SK-N-SH (cell line): ENCODE measurements around the gene ANO9. TPM values are rescaled to one million over a fixed set of nuclear protein-coding genes. Genes with fewer than 3 reads are reported as not detected.
"Not testable (repeated sequence)": the region's sequence is repeated elsewhere in the genome, so short reads cannot be mapped to it uniquely, and the experiment has no call there.

Source experiments
- CTCF ChIA-PET: fragments of 300-600, 350-600 bp; formaldehyde crosslinking; extraction: SDS; loops from one replicate; lab custom pipeline; 2021; lab: Yijun Ruan, JAX
- POLR2A ChIA-PET: fragments of 350-600 bp; sonication (Branson Sonifier 250); formaldehyde crosslinking; extraction: SDS; loops from one replicate; lab custom pipeline; 2020; ENCODE audit warnings: antibody characterized with exemption, inconsistent platforms; lab: Yijun Ruan, JAX
- DNase-seq: peaks from one replicate; pipeline ENCODE4 v3.0.0; 2012
- H2AFZ ChIP-seq: fragments of 200-600 bp; sonication (generic); 2 replicates; pipeline ENCODE4 v1.8.1; 2016; ENCODE audit warnings: antibody characterized with exemption, mild to moderate bottlenecking, low read depth
- H3F3A ChIP-seq: fragments of 200-600 bp; sonication (generic); replicated peaks from 2 replicates; pipeline ENCODE3; 2016; ENCODE audit warnings: antibody characterized with exemption, mild to moderate bottlenecking; ENCODE audit not compliant: insufficient read depth
- H3K27ac ChIP-seq, 2 experiments: fragments of 200-500 bp in 1 of 2; fragments of 200-600 bp in 1 of 2; sonication (Bioruptor generic) in 1 of 2; sonication (generic), shearing (Covaris generic) in 1 of 2; 2 replicates each; pipeline versions ENCODE4 v1.5.1 to v1.6.1; 2014 to 2016; ENCODE audit warnings: low read depth in 2 of 2, inconsistent platforms in 1 of 2, low read length in 1 of 2, mild to moderate bottlenecking in 1 of 2, mixed read lengths in 1 of 2
- H3K27me3 ChIP-seq: fragments of 200-600 bp; sonication (generic), shearing (Covaris generic); 2 replicates; pipeline ENCODE4 v1.6.1; 2016; ENCODE audit warnings: mixed run types; ENCODE audit not compliant: insufficient read depth
- H3K36me3 ChIP-seq, 2 experiments: fragments of 200-500 bp in 1 of 2; fragments of 200-600 bp in 1 of 2; sonication (Bioruptor generic) in 1 of 2; sonication (generic) in 1 of 2; replicated peaks in 1 of 2; 2 replicates each; pipeline versions ENCODE3 to v1.5.1; 2014 to 2016; ENCODE audit warnings: low read length in 1 of 2, mild to moderate bottlenecking in 1 of 2; ENCODE audit not compliant: insufficient read depth in 2 of 2, control insufficient read depth in 1 of 2
- H3K4me1 ChIP-seq, 2 experiments: fragments of 200-500 bp in 1 of 2; fragments of 200-600 bp in 1 of 2; sonication (Bioruptor generic) in 1 of 2; sonication (generic), shearing (Covaris generic) in 1 of 2; 2 replicates each; pipeline versions ENCODE4 v1.5.1 to v1.6.1; 2014 to 2016; ENCODE audit warnings: low read depth in 1 of 2, low read length in 1 of 2, mixed run types in 1 of 2; ENCODE audit not compliant: insufficient read depth in 2 of 2, control insufficient read depth in 1 of 2
- H3K4me2 ChIP-seq: fragments of 200-600 bp; sonication (generic), shearing (Covaris generic); 2 replicates; pipeline ENCODE4 v1.6.1; 2017; ENCODE audit warnings: mixed run types
- H3K4me3 ChIP-seq, 2 experiments: fragments of 200-500 bp in 1 of 2; fragments of 200-600 bp in 1 of 2; sonication (Bioruptor generic) in 1 of 2; sonication (generic), shearing (Covaris generic) in 1 of 2; 2 replicates each; pipeline versions ENCODE4 v1.5.1 to v1.8.1; 2014 to 2016; ENCODE audit warnings: low read depth in 2 of 2, inconsistent platforms in 1 of 2, low read length in 1 of 2, mild to moderate bottlenecking in 1 of 2, mixed read lengths in 1 of 2, moderate library complexity in 1 of 2
- H3K79me2 ChIP-seq: fragments of 200-600 bp; sonication (generic); 2 replicates; pipeline ENCODE4 v1.8.1; 2017; ENCODE audit warnings: mild to moderate bottlenecking; ENCODE audit not compliant: insufficient read depth
- H3K9ac ChIP-seq: fragments of 200-600 bp; sonication (generic); 2 replicates; pipeline ENCODE4 v1.6.1; 2017; ENCODE audit warnings: mixed run types
- H3K9me2 ChIP-seq: fragments of 200-600 bp; sonication (generic); 2 replicates; pipeline ENCODE4 v1.6.1; 2017; ENCODE audit warnings: mixed run types
- H3K9me3 ChIP-seq: fragments of 200-600 bp; sonication (generic); 2 replicates; pipeline ENCODE4 v1.6.1; 2017; ENCODE audit warnings: mixed run types, mild to moderate bottlenecking, moderate library complexity
- H4K20me1 ChIP-seq: fragments of 200-600 bp; sonication (generic); 2 replicates; pipeline ENCODE4 v1.6.1; 2017; ENCODE audit warnings: mild to moderate bottlenecking, mixed run types; ENCODE audit not compliant: insufficient read depth
- CTCF ChIP-seq: fragments of 200-600 bp; sonication (generic); IDR thresholded peaks from 2 replicates; pipeline ENCODE4 v1.6.1; 2017; ENCODE audit warnings: antibody characterized with exemption, mild to moderate bottlenecking, moderate library complexity
- JUND ChIP-seq: IDR thresholded peaks from 2 replicates; pipeline ENCODE4 v1.4.0; 2012
- MAX ChIP-seq: IDR thresholded peaks from 2 replicates; pipeline ENCODE4 v1.4.0; 2012; ENCODE audit warnings: low read depth
- PBX3 ChIP-seq: IDR thresholded peaks from 2 replicates; pipeline ENCODE4; 2012
- RAD21 ChIP-seq: IDR thresholded peaks from 2 replicates; pipeline ENCODE4 v1.6.1; 2012; ENCODE audit warnings: mild to moderate bottlenecking, low read length
- SIN3A ChIP-seq: IDR thresholded peaks from 2 replicates; pipeline ENCODE4 v1.6.1; 2012; ENCODE audit warnings: low read depth, mild to moderate bottlenecking, low read length, moderate library complexity, borderline replicate concordance
- SMC3 ChIP-seq: IDR thresholded peaks from 2 replicates; pipeline ENCODE4 v1.6.1; 2012; ENCODE audit warnings: low read depth, low read length, improper control_type of control experiment
- TAF1 ChIP-seq: IDR thresholded peaks from 2 replicates; pipeline ENCODE4 v1.6.1; 2012; ENCODE audit warnings: low read depth, mild to moderate bottlenecking, low read length, moderate library complexity, borderline replicate concordance
- TEAD4 ChIP-seq: IDR thresholded peaks from 2 replicates; pipeline ENCODE4 v1.4.0; 2012; ENCODE audit warnings: mild to moderate bottlenecking, borderline replicate concordance; ENCODE audit not compliant: insufficient read depth
- USF1 ChIP-seq: IDR thresholded peaks from 2 replicates; pipeline ENCODE4 v1.4.0; 2012; ENCODE audit warnings: low read depth, borderline replicate concordance
- ZBTB33 ChIP-seq: IDR thresholded peaks from 2 replicates; pipeline ENCODE4 v1.4.0; 2012; ENCODE audit warnings: low read depth, borderline replicate concordance
- WGBS: methylation state at CpG from one replicate; pipeline ENCODE4 v1.1.6; 2017; ENCODE audit warnings: low lambda C conversion rate; 5-methylcytosine and 5-hydroxymethylcytosine counted together
- polyA plus RNA-seq, 3 experiments: library from polyadenylated mRNA; depleted of rRNA; stranded (reverse); fragments of >200 nt; gene quantifications; 2 replicates each; pipeline ENCODE4 v1.2.3, GENCODE V29; 2012

ANO9 gene
- polyA plus RNA-seq, 1 of the 3 experiments (the other 2 are of a cell fraction), result 0.12 TPM

- Histone ChIP-seq H3K27me3 (peaks cover 9% of the 10 kb centered on the region; the same call in 1 of the 2 replicates), H3K4me2 (no peak overlapping the region), H3K4me1 (peaks cover 0 to 11% of the 10 kb centered on the region in 2 experiments; a peak in 1 of 4 replicates), H4K20me1 (no peaks in the 10 kb centered on the region), H3K36me3 (no peaks in the 10 kb centered on the region), H3K79me2 (no peaks in the 10 kb centered on the region), H2AFZ (no peak overlapping the region), H3K4me3 (no peak overlapping the region), H3K9me2 (no peaks in the 10 kb centered on the region), H3K9ac (no peak overlapping the region)
- POLR2A ChIA-PET, result no interaction called here
- WGBS, result 92% methylated on average over 49 of the region's 55 CpGs
- no peak for DNase-seq
- TF ChIP-seq SIN3A (no peak), JUND (no peak), TEAD4 (no peak), SMC3 (no peak), USF1 (no peak), TAF1 (no peak), RAD21 (no peak), PBX3 (no peak), ZBTB33 (no peak), MAX (no peak), CTCF (no peak)
- TF ChIP-seq, all 33 proteins: peak for 0
- no peak overlapping the region for H3K27ac ChIP-seq
- CTCF ChIA-PET, result interaction anchor here (6.6 kb wide), 1 partner anchor 46 kb away, joined by 77 read pairs; the partner anchor contains the start of gene PTDSS2
- H3K9me3 ChIP-seq, result no peaks in the 10 kb centered on the region
- no peaks in the 10 kb centered on the region for H3F3A ChIP-seq
These were observed 38.6 kb downstream of the ANO9 start for GRCh38 chr11:403021-403760.

- H3F3A ChIP-seq, H4K20me1 ChIP-seq, H3K27me3 ChIP-seq, H3K9ac ChIP-seq, POLR2A ChIA-PET, DNase-seq, H3K9me2 ChIP-seq, H3K4me3 ChIP-seq, H3K27ac ChIP-seq, H3K36me3 ChIP-seq, H2AFZ ChIP-seq, H3K9me3 ChIP-seq, H3K4me2 ChIP-seq, H3K79me2 ChIP-seq, CTCF ChIA-PET: not testable (repeated sequence)
- no CpG with 5 or more reads among the region's 52 CpGs for WGBS
- H3K4me1 ChIP-seq, result peaks cover 5 to 18% of the 10 kb centered on the region in 2 experiments; a peak in 2 of 4 replicates
These were observed 40.6 kb downstream of the ANO9 start for GRCh38 chr11:401196-401595.
